ENCODE measurements around the gene NPL. TPM values are rescaled to one million over a fixed set of nuclear protein-coding genes. Genes with fewer than 3 reads are reported as not detected.
A peak's percentile ranks its signal among the peaks of the same experiment; 100 is the strongest.

NPL gene
- total RNA-seq, 2 donors from 2014 or later = 3.0 to 4.7 TPM

- Mint-ChIP-seq H3K27me3 (peaks cover 9% of the 10 kb centered on the region), H3K4me1 (peaks cover 12% of the 10 kb centered on the region), H3K27ac (no peak overlapping the region), H3K36me3 (ENCODE audit: low read depth) (no peaks in the 10 kb centered on the region), H3K4me3 (no peak overlapping the region)
- no peaks in the 10 kb centered on the region for H3K9me3 ChIP-seq (ENCODE audit: control insufficient read depth, low read length, poor library complexity, severe bottlenecking)
- ATAC-seq (no peak), DNase-seq (no peak)
These were observed 4.4 kb upstream of the NPL start for GRCh38 chr1:182785181-182785580.

- Mint-ChIP-seq H3K4me1 (peaks cover 17% of the 10 kb centered on the region), H3K27me3 (peaks cover 14% of the 10 kb centered on the region), H3K4me3 (no peak overlapping the region), H3K27ac (no peak overlapping the region), H3K36me3 (ENCODE audit: low read depth) (no peaks in the 10 kb centered on the region)
- H3K9me3 ChIP-seq (ENCODE audit: control insufficient read depth, low read length, poor library complexity, severe bottlenecking) = no peaks in the 10 kb centered on the region
- peak in 1 of 3 donors; percentile 13 for DNase-seq
- no peak for ATAC-seq
These were observed 3.2 kb upstream of the NPL start for GRCh38 chr1:182786223-182786994.

GRCh38 chr1:182786995-182787324 is 2.6 kb upstream of the NPL start:
- no peak overlapping the region for H3K27ac Mint-ChIP-seq
- H3K9me3 ChIP-seq (ENCODE audit: control insufficient read depth, low read length, poor library complexity, severe bottlenecking) = no peaks in the 10 kb centered on the region
- ATAC-seq (no peak), DNase-seq (no peak)
- no peaks in the 10 kb centered on the region for H3K36me3 Mint-ChIP-seq (ENCODE audit: low read depth)
- H3K4me3 Mint-ChIP-seq = no peak overlapping the region
- H3K27me3 Mint-ChIP-seq = peaks cover 11% of the 10 kb centered on the region
- H3K4me1 Mint-ChIP-seq = peaks cover 15% of the 10 kb centered on the region

GRCh38 chr1:182791281-182792179 is 2.0 kb downstream of the NPL start:
- H3K9me3 ChIP-seq (ENCODE audit: control insufficient read depth, low read length, poor library complexity, severe bottlenecking) = no peaks in the 10 kb centered on the region
- ATAC-seq (no peak), DNase-seq (no peak)
- H3K4me3 Mint-ChIP-seq = no peak overlapping the region
- H3K4me1 Mint-ChIP-seq = peaks cover 12% of the 10 kb centered on the region
- H3K36me3 Mint-ChIP-seq (ENCODE audit: low read depth) = no peaks in the 10 kb centered on the region
- no peak overlapping the region for H3K27ac Mint-ChIP-seq
- H3K27me3 Mint-ChIP-seq = peaks cover 4% of the 10 kb centered on the region

- H3K27ac Mint-ChIP-seq = no peak overlapping the region
- ATAC-seq = no peak
- peaks cover 8% of the 10 kb centered on the region for H3K4me1 Mint-ChIP-seq
- no peaks in the 10 kb centered on the region for H3K9me3 ChIP-seq (ENCODE audit: control insufficient read depth, low read length, poor library complexity, severe bottlenecking)
- peaks cover 4% of the 10 kb centered on the region for H3K27me3 Mint-ChIP-seq
- no peak for DNase-seq
- peaks cover 5% of the 10 kb centered on the region for H3K36me3 Mint-ChIP-seq (ENCODE audit: low read depth)
- H3K4me3 Mint-ChIP-seq = no peak overlapping the region
These were observed 4.5 kb downstream of the NPL start for GRCh38 chr1:182794091-182794490.

GRCh38 chr1:182794676-182795201 is 5.2 kb downstream of the NPL start:
- no peak for DNase-seq
- Mint-ChIP-seq H3K36me3 (ENCODE audit: low read depth) (peaks cover 5% of the 10 kb centered on the region), H3K4me1 (peaks cover 7% of the 10 kb centered on the region), H3K27ac (no peak overlapping the region), H3K4me3 (no peak overlapping the region), H3K27me3 (peaks cover 4% of the 10 kb centered on the region)
- no peaks in the 10 kb centered on the region for H3K9me3 ChIP-seq (ENCODE audit: control insufficient read depth, low read length, poor library complexity, severe bottlenecking)
- no peak for ATAC-seq

- no peak for DNase-seq
- H3K4me1 Mint-ChIP-seq = peaks cover 7% of the 10 kb centered on the region
- H3K4me3 Mint-ChIP-seq = no peak overlapping the region
- no peaks in the 10 kb centered on the region for H3K9me3 ChIP-seq (ENCODE audit: control insufficient read depth, low read length, poor library complexity, severe bottlenecking)
- H3K27me3 Mint-ChIP-seq = peaks cover 4% of the 10 kb centered on the region
- no peak for ATAC-seq
- peaks cover 5% of the 10 kb centered on the region for H3K36me3 Mint-ChIP-seq (ENCODE audit: low read depth)
- H3K27ac Mint-ChIP-seq = no peak overlapping the region
These were observed 6.1 kb downstream of the NPL start for GRCh38 chr1:182795563-182796228.

GRCh38 chr1:182802006-182802803 is 12.6 kb downstream of the NPL start:
- Mint-ChIP-seq H3K36me3 (ENCODE audit: low read depth) (peaks cover 5% of the 10 kb centered on the region), H3K27me3 (no peaks in the 10 kb centered on the region), H3K4me1 (no peaks in the 10 kb centered on the region), H3K27ac (no peak overlapping the region), H3K4me3 (no peak overlapping the region)
- no peaks in the 10 kb centered on the region for H3K9me3 ChIP-seq (ENCODE audit: control insufficient read depth, low read length, poor library complexity, severe bottlenecking)
- ATAC-seq = no peak
- DNase-seq = no peak

GRCh38 chr1:182803846-182804245 is 14.3 kb downstream of the NPL start:
- DNase-seq = no peak
- ATAC-seq = no peak
- H3K27me3 Mint-ChIP-seq = no peaks in the 10 kb centered on the region

GRCh38 chr1:182806015-182806678 is 16.6 kb downstream of the NPL start:
- Mint-ChIP-seq H3K27me3 (no peaks in the 10 kb centered on the region), H3K27ac (no peak overlapping the region), H3K4me3 (no peak overlapping the region), H3K4me1 (no peaks in the 10 kb centered on the region), H3K36me3 (ENCODE audit: low read depth) (peaks cover 2% of the 10 kb centered on the region)
- DNase-seq (no peak), ATAC-seq (no peak)
- H3K9me3 ChIP-seq (ENCODE audit: control insufficient read depth, low read length, poor library complexity, severe bottlenecking) = no peaks in the 10 kb centered on the region

More at GRCh38 chr1:182803846-182804245, 14.3 kb downstream of the NPL start:
- H3K4me1 Mint-ChIP-seq = no peaks in the 10 kb centered on the region
- H3K36me3 Mint-ChIP-seq (ENCODE audit: low read depth) = peaks cover 2% of the 10 kb centered on the region
- no peak overlapping the region for H3K27ac Mint-ChIP-seq
- H3K4me3 Mint-ChIP-seq = no peak overlapping the region
- H3K9me3 ChIP-seq (ENCODE audit: control insufficient read depth, low read length, poor library complexity, severe bottlenecking) = no peaks in the 10 kb centered on the region

- peaks cover 8% of the 10 kb centered on the region for H3K36me3 Mint-ChIP-seq (ENCODE audit: low read depth)
These were observed 18.3 kb downstream of the NPL start for GRCh38 chr1:182807907-182808306.

GRCh38 chr1:182809414-182809957 is 19.9 kb downstream of the NPL start:
- Mint-ChIP-seq H3K27ac (no peak overlapping the region), H3K4me3 (no peak overlapping the region), H3K4me1 (peaks cover 2% of the 10 kb centered on the region), H3K36me3 (ENCODE audit: low read depth) (peaks cover 8% of the 10 kb centered on the region), H3K27me3 (no peaks in the 10 kb centered on the region)
- DNase-seq (no peak), ATAC-seq (no peak)
- H3K9me3 ChIP-seq (ENCODE audit: control insufficient read depth, low read length, poor library complexity, severe bottlenecking) = no peaks in the 10 kb centered on the region

More at GRCh38 chr1:182807907-182808306, 18.3 kb downstream of the NPL start:
- Mint-ChIP-seq H3K4me1 (peaks cover 2% of the 10 kb centered on the region), H3K4me3 (no peak overlapping the region), H3K27ac (no peak overlapping the region), H3K27me3 (no peaks in the 10 kb centered on the region)
- DNase-seq (no peak), ATAC-seq (no peak)
- H3K9me3 ChIP-seq (ENCODE audit: control insufficient read depth, low read length, poor library complexity, severe bottlenecking) = no peaks in the 10 kb centered on the region

Data from T-helper 17 cell (primary cell).